RKO (cell line): ENCODE measurements around the gene FLT3.
"Not testable (repeated sequence)": the region's sequence is repeated elsewhere in the genome, so short reads cannot be mapped to it uniquely, and the experiment has no call there.

Experiments
- DNase-seq: peaks from one replicate; pipeline ENCODE4 v3.0.0-alpha.2; 2016; ENCODE audit warnings: low spot score

Gene FLT3

DNA sequence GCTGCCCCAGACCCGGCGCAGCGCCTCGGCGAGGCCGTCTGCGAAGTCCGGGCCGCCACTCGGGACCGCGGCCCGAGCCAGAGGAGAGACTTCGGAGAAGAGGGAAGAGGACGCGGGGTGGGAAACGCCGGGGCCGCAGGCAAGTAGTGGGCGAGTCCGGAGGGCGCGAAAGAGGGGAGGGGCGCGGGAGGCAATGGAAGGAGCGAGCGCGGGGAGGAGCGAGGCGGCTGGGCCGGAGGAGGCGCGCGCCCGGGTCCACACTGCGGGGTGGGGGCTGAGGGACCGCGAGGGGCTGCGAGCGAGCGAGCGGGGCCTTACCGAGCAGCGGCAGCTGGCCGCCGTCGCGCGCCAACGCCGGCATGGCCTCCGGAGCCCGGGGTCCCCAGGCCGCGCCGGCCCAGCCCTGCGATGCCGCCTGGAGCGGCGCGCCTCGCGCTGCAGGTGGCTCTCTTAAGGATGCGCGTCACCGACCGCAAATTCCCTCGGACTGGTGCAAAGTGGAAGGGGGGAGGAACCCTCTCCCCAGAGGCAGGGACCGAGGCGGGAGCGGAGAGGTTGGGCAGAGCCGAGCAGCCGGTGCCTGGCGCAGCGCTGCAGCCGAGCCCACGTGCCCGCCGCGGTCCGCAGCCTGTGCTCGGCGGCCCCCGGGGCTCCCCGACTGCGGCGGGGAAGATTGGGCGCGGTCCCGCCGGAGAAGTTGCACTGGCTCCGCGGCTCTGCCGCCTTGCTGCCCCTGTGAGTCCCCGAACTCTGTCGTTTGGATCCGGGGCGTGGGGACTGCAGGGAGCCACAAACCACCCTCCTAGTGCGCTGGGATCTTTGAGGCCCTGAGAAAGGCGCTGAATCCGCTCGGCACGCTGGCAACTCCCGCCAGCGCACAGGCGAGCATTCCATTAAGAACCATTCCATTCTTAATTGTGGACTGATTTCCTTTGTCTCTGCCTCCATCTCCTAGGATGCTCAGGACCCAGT is at the start of gene FLT3:
TSS of gene FLT3 (minus strand) at position 427 of the 972 bp plus-strand sequence. CDS start at position 361, 66 bp downstream.
- no peak for DNase-seq

DNA sequence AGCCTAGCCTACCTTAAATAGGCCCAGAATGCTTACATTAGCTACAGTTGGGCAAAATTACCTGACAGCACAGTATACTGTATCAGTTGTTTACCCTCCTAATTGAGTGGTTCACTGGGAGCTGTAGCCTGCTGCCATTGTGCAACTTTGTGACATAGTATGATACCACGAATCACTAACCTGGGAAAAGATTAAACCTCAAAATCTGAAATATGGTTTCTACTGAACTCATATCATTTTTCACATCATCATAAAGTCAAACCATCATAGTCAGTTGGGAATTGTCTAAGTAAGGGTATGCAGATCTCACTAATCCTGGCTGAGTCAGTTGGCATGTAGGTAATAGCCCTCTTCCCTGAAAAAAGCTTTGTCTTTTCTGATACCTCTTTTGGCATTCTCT is 47.1 kb upstream of the FLT3 start:
- no peak for DNase-seq

DNA sequence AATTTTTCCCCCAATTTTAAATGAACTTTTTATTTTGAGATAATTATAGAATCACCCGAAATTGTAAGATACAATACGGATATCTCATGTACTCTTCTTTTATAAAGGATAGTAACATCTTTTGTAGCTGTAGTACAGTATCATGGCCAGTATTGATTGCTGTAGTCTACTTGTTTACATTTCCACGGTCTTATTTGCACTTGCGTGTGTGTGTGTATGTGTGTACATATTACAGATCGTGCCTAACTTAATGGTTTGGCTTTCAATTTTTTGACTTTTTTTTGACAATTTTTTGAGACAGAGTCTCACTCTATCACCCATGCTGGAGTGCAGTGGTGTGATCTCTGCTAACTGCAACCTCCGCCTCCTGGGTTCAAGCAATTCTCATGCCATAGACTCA is 44.7 kb upstream of the FLT3 start:
- no peak for DNase-seq

DNA sequence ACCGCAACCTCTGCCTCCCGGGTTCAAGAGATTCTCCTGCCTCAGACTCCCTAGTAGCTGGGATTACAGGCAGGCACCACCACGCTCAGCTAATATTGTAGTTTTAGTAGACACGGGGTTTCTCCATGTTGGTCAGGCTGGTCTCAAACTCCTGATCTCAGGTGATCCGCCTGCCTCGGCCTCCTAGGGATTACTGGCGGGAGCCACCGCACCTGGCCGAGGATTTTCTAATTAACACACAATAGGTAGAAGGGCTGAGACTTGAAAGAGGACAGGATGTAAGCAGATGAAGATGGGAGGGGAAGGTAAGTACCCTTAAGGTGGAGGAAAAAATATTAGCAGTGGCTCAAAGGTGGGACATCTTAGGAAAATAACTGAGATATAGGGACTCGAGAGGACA is 41.2 kb upstream of the FLT3 start:
- not testable (repeated sequence) for DNase-seq

DNA sequence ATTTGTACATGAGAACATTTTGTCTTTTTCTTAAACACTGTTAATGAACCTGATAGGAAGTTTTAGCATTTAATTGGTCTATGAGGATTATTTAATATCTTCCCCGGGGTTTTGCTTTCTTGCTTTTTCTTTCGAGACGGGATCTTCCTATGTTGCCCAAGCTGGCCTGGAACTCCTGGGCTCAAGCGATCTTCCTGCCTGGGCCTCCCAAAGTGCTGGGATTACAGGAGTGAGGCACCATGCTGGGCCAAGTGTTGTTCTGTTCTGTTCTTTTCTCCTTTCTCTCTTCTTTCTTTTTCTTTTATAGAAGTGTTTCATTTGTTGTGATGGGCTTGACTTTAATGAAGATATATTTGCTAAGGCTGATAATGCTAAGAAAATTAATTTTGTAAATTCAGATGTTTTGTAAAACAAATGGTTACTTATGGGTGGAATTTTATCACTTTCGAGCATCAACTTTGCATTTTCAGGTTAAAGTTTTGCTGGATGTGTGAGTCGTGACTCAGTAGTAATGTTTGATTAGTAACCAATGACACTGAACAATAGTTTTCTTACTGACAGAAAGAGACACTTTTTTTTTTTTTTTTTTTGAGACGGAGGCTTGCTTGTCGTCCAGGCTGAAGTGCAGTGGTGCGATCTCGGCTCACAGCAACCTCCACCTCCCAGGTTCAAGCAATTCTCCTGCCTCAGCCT is 40.2 kb upstream of the FLT3 start:
- peak; percentile 61 for DNase-seq

DNA sequence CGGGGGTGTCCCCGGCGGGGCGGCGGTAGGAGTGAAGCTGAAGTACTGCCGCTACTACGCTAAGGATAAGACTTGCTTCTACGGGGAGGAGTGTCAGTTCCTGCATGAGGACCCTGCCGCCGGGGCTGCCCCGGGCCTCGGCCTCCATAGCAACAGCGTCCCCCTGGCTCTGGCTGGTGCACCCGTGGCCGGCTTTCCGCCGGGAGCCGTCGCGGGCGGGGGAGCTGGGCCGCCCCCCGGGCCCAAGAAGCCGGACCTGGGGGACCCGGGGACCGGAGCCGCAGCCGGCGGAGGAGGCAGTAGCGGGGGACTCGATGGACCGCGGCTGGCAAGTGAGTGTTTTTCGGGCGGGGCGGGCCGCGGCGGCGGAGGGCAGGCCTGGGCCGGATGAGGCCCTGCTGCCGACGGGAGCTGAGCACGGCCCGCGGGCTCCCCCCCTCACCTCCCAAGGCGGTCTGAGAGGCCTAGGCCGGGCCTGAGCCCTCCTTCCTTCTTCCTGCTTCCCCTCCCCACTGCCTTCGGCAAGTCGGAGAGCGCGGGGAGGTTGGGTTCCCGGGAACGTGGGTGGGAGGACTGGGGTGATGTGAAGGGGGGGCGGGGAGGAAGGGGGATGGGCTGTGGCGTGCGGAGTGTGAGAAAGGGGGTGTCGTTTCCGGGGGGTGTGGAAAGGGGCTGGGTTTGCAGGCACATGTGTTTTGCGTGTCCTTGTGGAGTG is 38.5 kb upstream of the FLT3 start:
- peak; percentile 90 for DNase-seq

DNA sequence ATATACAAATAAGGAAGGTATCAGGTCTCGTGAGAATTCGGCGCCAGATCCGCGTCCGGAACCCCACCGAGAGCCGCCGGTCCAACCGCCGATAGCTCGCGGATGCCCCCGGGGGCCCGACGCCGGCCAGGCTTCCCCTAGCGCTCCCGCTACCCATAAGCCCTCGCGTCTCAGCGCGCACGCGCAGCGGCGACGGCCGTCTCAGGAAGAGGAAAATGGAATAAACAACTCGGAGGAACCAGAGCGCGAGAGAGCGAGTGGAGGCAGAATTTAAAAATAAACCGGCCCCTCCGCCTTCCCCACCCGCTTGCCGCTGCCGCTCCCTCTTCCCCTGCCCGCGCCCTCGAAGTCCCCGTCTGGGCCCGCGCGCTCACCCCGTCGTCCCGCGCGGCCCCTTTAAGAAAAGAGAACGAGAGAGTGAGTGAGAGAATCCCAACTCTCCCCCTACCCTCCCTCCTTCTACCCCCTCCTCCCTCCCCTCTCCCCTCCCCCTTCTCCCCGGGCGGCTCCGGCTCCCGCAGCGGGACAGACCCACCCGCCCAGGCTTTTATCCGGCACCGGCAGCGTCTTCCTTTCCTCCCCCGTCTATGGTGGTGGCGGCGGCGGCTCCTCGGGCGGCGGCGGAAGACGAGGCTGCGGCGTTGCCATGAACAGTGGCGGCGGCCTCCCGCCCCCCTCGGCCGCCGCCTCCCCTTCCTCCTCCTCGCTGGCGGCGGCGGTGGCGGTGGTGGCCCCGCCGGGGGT is 37.8 kb upstream of the FLT3 start, which contains the start of gene PAN3:
TSS of gene PAN3 (plus strand) at position 534 of the 744 bp plus-strand sequence. CDS start at position 647, 113 bp downstream.
- DNase-seq, result peak; percentile 85

DNA sequence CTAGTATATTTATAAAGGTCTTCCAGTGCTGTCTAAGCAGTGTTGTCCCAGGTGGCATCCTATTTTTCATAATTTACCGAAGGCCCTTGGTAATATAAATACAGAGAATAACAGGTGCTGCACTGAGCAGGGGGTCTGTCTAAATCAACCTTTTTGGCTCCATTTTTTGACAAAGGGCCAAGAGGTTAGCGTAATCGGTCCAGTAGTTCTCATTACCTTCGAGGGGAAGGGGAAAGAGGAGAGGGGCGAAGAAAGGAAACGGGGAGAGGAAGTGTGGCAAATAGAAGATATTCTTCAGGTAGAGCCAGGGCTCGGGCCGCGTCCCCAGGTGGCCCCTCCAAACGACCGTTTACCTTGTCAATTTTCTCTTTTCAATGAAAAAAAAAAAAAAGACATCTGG is 37.2 kb upstream of the FLT3 start:
- DNase-seq, result no peak

DNA sequence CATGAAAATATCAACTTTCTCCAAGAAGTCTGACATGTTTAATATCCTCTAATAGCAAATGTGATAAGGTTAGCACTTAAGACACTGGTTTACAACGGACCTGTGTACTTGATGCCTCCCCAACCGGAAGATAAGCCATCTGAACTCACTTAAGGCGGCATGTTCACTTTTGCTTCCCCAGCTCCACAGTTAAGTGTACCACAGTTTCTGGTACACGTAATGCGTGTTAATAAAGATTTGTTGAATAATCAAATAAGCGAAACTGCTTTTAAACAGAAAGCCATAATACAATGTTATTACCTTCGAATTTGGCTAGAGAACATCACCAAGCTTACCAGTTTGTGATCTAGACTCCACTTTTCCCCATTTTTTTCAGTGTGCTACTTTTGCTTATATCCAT is 36.5 kb upstream of the FLT3 start:
- DNase-seq, result peak; percentile 32

DNA sequence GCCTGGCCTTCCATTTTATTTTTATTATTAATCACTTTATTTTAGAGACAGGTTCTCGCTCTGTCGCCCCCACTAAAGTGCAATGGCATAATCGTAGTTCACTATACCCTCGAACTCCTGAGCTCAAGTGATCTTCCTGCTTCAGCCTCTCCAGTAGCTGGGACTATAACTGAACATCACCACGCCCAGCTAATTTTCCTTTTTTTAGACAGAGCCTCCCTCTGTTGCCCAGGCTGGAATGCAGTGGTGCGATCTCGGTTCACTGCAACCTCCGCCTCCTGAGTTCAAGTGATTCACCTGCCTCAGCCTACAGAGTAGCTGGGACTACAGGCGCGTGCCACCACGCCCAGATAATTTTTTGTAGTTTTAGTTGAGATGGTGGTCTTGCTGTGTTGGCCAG is 31.3 kb upstream of the FLT3 start:
- no peak for DNase-seq

DNA sequence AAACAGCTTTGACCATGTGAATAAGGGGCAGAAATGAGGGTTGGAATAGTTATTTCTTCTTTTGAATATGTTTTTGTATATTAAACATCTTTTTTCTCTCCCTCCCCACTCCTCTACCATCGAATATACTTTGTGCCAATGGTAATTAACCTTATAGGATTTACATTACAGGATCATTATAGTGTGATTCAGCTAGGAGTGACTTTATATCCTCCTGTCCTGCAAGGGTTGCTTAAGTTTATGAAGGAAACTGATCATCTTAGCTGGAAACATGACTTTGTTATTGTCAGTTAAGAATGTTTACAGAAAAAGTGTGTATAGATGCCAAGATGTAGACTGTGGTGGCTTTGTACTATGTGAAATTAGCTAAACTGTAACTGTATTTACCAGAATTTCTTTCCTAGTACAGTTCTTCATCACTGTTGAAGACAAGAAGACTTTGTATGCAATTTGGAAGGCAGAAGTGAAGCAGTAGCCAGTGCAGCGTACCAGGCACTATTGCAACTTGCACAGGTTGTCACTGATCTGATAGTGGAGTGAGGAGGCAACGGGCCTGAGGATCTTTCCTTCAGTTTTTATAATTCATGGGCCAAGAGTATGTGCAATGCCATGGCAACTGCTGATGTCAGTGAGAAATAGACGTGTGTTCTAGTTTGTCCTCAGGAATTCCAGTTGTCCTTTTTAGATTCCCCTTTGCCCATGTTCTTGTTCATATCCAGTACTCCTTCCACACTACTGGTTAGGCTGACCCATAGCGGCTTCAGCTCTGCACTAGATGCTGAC is 29.7 kb upstream of the FLT3 start:
- DNase-seq, result no peak

DNA sequence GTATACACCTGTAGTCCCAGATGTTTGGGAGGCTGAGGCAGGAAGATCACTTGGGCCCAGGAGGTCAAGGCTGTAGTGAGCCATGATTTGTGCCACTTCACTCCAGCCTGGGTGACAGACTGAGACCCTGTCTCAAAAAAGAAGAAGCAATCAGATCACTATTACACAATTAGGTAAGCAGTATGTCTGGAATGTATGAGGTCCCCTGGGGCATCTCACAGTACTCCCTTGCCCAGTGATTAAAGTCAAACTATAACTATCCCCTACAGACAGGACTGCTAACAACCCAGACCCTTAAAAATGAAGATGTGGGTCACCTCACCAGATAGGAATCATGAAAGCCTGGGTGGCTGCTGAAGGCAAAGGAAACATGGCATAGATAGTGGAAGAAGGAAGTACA is 28.6 kb upstream of the FLT3 start:
- no peak for DNase-seq

DNA sequence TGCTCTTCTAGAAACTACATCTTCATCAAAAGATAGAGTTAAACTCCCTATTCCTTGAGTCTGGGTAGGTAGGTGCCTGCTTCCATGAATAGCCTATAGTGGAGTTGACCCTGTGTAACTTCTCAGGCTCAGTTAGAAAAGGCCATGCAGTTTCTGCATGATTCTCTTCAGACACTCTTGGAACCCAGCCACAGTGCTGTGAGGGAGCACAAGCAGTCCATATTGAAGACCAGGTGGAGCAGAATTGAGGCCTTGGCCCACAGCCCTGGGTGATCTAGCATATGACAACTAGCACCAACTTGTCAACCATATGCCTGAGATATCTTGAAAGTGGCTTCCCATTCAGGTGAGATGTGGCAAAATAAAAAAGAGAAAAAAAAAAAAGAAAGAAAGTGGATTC is 27.7 kb upstream of the FLT3 start:
- DNase-seq, result no peak

DNA sequence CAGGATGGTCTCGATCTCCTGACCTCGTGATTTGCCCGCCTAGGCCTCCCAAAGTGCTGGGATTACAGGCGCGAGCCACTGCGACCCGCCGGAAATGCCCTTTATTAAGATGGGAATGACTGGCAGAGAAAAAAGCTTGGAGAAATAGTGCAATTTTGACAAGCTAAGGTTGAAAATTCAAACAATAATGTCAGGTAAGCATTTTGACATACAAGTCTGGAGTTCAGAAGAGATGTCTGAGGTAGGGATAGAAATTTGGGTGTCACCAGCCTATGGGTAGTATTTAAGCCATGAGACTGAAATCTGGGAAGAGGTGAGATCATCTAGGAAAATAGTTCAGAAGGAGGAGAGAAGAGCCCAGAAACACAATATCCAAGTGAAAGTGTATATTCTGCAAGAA is 20.8 kb upstream of the FLT3 start:
- DNase-seq, result no peak

DNA sequence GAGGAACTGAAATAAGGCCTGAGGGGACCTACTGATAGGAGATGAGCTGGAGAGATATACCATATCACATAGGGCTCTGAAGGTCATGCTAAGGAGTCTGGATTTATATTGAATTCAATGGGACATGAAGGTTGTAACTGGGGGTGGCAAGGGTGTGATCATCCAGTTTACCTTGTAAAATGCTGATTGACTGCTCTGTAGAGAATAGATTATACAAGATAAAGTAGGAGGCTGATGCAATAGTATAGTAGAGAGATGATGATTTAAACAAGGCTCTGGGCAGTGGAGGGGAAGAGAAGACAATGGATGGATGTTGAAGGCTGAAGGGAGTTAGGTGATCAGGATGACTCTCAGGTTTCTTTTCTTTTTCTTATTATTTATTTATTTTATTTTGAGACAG is 19.9 kb upstream of the FLT3 start:
- no peak for DNase-seq

DNA sequence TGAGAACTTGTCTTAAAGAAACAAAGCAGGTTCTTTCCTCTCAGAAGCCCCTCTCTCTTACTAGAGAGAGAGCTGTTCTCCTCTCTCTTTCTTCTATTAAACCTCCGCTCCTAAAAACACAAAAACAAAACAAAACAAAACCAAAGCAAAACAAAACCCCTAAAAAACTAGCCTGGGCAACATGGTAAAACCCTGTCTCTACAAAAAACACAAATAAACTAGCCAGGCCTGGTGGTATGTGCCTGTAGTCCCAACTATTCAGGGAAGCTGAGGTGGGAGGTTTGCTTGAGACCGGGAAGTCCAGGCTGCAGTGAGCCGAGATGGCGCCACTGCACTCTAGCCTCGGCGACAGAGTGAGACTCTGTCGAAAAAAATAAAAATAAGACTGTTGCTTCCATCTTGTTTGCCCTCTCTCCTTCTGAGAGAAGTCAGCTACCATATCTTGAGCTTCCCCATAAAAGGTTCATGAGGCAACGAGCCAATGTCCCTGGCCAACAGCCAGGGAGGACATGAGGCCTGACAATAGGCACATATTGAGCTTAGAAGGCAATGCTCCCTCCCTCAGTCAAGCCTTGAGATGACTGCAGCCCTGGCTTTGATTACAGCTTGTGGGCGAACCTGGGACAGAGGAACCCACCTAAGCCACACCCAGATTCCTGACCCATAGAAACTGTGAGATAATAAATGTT is 17.5 kb upstream of the FLT3 start:
- DNase-seq, result no peak

DNA sequence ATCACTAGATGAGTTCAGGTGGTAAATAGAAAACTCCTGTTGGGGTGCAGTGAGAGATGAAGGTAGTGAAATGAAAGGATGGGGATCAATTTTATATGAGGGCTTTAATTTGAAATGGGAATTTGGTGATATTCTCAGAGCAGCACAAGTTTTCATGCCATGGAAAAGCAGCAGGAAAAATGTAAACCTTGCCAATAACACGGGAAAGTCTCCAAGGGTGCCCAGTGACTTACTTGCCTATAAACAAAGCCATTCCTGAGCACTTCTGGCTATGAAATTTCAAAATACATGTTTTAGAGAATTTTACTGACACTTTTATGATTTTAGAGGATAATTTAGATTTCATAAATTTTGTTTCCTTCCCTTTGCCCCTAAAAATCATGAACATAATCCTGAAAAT is 16.4 kb upstream of the FLT3 start:
- DNase-seq, result no peak

DNA sequence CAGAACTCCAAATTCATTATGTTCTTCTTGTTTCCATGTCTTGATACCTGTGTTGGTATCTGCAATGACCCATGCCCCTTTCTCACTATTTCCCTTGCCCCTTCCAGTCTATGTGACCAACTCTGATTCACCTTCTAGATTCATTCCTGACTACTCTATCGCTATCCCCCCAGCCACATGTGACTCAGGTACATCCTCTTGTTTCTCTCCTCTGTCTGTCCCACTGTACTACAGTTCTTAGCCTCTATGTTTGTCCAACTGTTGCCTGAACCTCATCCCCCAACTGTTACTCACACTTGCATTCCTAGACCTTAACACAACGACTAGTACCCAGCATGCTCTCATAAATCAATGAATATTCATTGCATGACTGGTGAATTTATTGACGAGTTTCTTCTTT is 10.0 kb upstream of the FLT3 start:
- DNase-seq, result no peak

DNA sequence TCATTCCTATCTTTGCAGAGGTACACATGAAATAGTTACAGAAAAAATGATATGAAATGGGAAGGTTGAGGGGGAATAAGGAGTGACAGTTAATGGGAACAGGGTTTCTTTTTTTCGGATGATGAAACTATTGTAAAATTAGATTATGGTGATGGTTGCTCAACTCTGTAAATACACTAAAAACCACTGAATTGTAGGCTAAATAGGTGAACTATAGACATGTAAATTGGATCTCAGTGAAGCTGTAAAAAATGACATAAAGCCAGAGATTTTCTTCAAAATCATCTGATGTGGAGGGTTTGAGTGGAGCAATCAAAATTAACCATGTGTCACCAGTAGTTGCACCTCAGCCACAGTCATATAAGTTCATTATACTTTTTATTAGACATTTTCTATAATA is 6.6 kb upstream of the FLT3 start:
- DNase-seq, result no peak

DNA sequence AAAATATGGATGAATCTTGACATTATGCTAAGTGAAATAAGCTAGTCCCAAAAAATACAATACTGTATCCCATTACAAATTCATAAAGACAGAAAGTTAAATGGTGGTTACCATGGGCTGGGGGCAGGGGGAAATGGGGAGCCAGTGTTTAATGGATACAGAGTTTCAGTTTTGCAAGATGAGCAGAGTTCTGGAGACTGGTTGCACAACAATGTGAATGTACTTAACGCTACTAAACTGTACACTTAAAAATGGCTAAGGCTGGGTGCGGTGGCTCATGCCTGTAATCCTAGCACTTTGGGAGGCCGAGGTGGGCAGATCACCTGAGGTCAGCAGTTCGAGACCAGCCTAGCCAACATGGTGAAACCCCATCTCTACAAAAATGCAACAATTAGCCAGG is 1.5 kb upstream of the FLT3 start:
- not testable (repeated sequence) for DNase-seq
